Mesenteric fat pad (tissue), 1 donor: ENCODE results near the gene SPAG7. TPM values are rescaled to one million over a fixed set of nuclear protein-coding genes. Genes with fewer than 3 reads are reported as not detected.

ENCODE experiments used
- DNase-seq: peaks from one replicate; pipeline ENCODE4 v3.0.0-alpha.2; 2020; ENCODE audit warnings: low spot score
- long read RNA-seq: library from polyadenylated mRNA; unstranded; transcript quantifications from one replicate; pipeline ENCODE4 v2.0.0, GENCODE V29; 2020
- total RNA-seq: library from RNA; stranded (reverse); fragmentation: NEBNext Ultra II Directional; extraction: Animal tissue kit (Norgen Biotek cat#: 25700); gene quantifications from one replicate; pipeline ENCODE4 v1.2.1, GENCODE V29; 2021
- donor health status: DM: yes; HTN: yes; CAD: no.

SPAG7 gene
- total RNA-seq = 55.5 TPM
- long read RNA-seq, transcript SPAG7-201 (7 exons, 1,058 nt) = major isoform, 61 of 79 reads
- long read RNA-seq, partial matches to known transcripts = 0 of 79 reads
- long read RNA-seq, other reads (novel, unspliced or antisense) = 14 of 79 reads

DNA sequence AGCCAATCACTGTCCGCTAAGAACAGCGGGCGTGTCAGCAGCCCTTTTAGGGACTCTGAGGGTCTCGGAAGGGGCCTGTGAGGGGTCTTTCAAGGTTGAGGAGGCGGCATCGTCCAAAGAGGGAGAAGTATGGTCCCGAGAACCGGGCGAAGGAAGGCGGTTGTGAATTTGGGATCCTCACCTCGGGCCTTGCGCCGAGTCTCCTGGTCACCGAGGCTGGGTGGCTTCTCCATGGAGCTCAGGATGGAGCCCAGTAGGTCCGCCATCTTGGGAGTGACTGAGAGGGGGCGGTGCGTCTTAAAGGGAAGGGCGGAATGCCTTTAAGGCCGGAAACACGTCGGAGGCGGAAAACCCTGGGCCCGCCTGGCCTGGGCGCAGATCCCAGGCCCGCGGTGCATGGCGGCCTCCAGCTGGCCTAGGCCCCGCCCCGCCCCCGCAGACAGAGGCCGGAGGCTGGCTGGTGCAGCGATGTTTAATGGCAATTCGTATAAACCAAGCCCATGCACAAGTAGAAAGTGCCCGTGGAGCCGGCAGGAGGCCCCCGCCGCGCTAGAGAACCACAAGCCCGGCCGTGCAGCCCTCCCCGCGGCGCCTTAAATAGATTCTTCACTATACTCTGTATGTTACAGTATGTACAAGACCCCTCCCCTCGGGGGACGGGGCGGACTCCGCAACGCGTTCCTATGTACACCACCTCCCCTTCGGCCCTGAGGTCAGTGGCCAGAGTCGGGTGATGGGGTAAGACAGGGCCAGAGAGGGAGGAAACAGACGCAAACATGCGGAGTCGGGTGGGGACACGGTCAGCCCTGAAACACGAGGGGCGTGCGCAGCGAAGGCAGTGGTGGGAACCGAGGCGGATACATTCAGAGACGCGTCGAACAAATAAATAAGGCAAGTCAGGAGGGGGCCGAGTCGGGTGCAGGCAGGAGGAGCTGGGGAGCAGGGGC lies at the start of gene SPAG7:
TSS of gene SPAG7 (minus strand) at position 279 of the 947 bp plus-strand sequence. CDS start at position 266, 13 bp downstream.
- DNase-seq = peak; percentile 96

DNA sequence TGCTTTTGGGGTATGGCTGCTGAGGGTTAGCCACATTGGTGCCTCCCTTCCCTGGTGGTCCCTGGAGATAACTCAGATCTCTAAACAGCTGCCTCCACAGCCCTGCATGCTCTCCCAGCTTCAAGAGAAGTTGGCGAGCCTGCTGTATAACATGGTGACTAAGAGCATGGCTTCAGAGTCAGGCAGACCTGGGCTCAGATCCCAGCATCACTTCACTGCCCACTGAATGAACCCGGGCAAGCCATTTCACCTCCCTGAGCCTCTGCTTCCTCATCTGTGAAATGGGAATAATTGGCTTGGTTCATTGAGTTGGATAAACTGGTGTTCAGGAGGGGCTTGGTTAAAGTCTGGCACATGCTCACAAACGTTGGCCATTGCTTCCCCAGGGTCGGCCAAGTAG lies 46.7 kb upstream of the SPAG7 start:
- DNase-seq = no peak

- no peak for DNase-seq
These were observed 44.3 kb upstream of the SPAG7 start for GRCh38 chr17:5011928-5012327.

- DNase-seq = no peak
These were observed 35.7 kb upstream of the SPAG7 start for GRCh38 chr17:5003214-5003867.

GRCh38 chr17:5002121-5002788 lies 34.6 kb upstream of the SPAG7 start:
- DNase-seq = no peak

- DNase-seq = no peak
These were observed 32.6 kb upstream of the SPAG7 start for GRCh38 chr17:5000237-5000639.

- no peak for DNase-seq
These were observed 31.9 kb upstream of the SPAG7 start for GRCh38 chr17:4999430-5000093.

- DNase-seq = no peak
These were observed 31.3 kb upstream of the SPAG7 start for GRCh38 chr17:4998732-4999429.

GRCh38 chr17:4998027-4998731 lies 30.6 kb upstream of the SPAG7 start:
- peak; percentile 92 for DNase-seq

DNA sequence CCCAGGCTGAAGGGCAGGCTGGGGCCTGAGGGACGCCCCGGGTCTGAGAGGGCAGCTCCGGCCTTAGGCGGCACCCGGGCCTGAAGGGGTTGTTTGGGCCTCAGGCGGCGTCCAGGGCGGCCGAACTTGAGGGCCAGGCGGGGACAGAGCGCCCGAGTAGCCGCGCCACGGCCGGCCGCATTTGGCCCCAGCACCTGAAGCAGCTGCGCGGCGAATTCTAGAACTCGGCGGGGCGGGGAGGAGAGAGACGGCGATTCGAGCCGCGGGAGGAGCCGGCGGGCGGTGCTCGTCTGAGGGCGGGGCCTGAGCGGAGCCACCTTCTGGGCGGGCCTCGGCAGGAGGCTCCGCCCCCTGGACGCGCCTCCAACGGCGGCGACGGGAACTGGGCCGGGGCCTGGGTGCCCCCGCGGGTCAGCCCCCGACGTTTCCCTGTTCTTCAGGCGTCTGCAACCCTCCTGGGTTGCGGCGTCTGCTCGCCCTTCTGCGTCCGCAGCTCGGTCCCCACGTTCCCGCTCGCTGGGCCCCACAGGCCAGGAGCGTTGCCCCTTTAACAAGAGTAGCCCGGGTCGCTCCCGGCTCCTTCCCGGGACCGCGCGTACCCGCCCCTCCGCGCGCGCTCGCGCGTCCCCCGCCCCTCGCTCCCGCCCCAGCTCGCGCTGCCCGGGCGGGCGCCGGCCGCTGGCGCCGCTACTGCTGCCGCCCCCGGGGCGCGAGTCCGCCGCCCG lies 29.8 kb upstream of the SPAG7 start, which contains the start of the genes INCA1 and KIF1C:
TSS of gene INCA1 (minus strand) at position 221 of the 725 bp plus-strand sequence. CDS start 3,085 bp downstream, outside the sequence.
TSS of gene KIF1C (plus strand) at position 649 of the 725 bp plus-strand sequence. CDS start 2,297 bp downstream, outside the sequence.
- DNase-seq = peak; percentile 97

- DNase-seq = no peak
These were observed 26.5 kb upstream of the SPAG7 start for GRCh38 chr17:4994081-4994595.

DNA sequence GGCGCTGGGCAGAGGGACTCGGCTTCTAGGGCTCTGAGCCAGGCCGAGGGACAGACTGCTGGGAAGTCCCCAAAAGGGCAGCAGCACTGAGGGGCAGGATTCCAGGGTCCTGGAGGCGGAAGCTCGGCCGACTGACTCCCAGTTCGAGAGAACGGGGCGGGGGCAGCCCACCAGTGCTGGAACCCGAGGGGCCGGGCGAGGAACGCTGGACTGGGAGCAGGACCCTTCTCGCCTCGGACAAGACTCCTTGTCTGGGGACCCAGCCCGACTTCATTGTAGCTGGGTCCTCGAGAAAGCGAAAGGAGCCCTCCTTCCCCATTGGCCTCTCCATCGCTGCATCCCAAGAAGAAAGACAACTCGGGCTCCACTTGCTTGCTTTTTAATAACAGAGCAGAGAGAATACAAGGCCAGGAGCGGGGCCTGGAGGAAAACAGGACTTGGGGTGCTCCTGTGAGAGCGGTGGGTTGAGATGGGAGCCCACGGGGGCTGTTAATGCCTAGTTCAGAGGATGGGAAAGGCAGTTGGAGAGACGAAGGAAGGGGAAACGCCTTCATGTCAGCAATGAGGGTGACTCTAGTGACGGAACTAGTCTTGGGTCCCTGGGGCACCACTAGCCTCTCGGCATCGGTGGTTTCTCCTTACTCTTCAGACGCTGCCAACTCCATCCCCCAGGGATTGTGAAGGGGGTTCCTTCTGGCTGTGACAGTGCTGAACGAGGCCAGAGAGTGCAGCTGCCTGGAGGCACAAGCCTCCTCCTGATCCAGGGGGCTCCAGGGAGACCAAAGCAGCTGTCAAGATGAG lies 20.4 kb upstream of the SPAG7 start:
- peak; percentile 92 for DNase-seq

DNA sequence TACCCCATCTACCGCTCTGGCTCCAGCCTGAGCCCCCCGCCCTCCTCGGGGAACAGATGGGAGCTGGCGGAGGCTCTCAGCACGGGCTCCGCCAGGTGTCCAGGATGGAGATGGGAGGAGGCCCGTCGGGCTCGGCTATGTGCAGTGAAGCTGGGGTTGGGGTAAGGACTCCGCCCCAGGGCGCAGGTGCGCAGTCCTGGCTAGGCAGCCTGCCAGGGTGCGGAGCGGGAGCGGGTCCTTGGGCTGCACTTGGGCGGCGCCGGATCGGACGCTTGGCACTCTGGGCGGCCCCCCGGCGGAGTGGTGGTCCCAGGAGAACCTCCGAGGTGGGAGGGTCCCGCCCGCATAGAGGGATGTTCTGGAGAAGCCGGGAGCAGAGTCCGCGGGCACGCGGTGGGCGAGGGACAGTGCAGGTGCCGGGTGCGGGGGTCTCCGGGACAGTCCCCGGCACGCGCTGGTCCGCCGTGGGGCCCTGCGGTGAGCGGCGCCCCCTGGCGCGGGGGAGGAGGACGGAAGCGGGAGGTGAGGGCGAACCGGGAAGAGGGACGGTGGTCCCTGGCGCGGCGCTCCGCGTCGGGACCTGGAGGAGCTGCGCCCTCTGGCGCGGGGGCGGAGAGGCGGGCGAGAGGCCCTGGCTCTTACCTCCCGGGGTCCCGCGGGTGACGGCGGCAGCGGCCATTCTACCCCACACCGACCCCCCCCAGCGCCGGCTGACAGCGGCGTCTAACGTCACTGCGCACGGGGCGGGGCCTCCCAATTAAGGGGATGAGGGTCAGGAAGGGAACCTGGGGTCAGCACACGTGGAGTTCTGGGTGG lies 19.5 kb upstream of the SPAG7 start, which contains the start of gene CAMTA2:
TSS of gene CAMTA2 (minus strand) at position 725 of the 816 bp plus-strand sequence. CDS start 1,453 bp downstream, outside the sequence.
- DNase-seq = peak; percentile 96

DNA sequence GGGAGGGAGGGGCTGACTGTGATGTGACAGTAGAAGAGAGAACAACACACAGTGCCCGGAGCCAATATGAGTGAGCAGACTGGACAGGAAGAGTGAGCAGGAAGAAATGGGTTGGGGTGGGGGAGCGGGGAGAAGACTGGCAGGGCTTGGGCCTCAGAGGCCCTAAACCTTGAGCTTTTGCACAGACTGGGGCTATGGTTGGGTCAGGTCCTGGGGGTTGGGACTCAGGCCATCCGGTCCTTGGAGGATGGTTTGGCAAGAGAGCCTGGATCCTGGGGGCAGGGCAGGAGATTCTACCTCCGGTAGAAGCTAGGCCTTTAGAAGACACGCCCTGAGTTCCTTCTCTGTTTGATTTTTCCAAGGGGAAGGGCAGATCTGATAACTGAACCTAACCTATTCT lies 18.8 kb upstream of the SPAG7 start:
- DNase-seq = no peak

DNA sequence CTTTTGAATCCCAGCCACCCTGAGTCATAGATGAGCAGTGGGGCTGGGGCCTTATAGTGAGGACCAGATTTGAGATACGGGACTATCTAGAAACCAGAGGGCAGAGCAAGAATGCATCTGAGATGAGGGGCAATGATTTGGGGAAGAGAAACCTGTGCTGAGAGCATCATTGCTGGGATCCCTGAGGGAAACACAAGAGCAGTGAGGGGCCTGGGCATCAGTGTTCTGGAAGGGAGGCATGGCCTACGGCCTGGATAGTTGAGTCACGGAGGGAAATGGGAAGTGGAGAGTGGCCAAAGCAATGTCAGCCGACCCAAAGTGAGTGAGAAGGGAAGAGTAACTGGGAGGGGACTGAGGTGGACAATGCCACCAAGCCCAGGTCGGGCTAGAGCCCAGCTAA lies 14.7 kb upstream of the SPAG7 start:
- DNase-seq = no peak

- no peak for DNase-seq
These were observed 13.1 kb upstream of the SPAG7 start for GRCh38 chr17:4980644-4981216.
